Mesenteric fat pad (tissue), 1 donor: ENCODE data around the gene CAMKV. TPM values are rescaled to one million over a fixed set of nuclear protein-coding genes. Genes with fewer than 3 reads are reported as not detected.

Source experiments
- DNase-seq: peaks from one replicate; pipeline ENCODE4 v3.0.0-alpha.2; 2020; ENCODE audit warnings: low spot score
- total RNA-seq: library from RNA; stranded (reverse); fragmentation: NEBNext Ultra II Directional; extraction: Animal tissue kit (Norgen Biotek cat#: 25700); gene quantifications from one replicate; pipeline ENCODE4 v1.2.1, GENCODE V29; 2021
- donor health status: DM: yes; HTN: yes; CAD: no.

The CAMKV gene
- total RNA-seq, 1 donor from 2014 or later, result not detected

- no peak for DNase-seq
Observed at GRCh38 chr3:49898991-49899390, 29.3 kb upstream of the CAMKV start.

- DNase-seq, result no peak
Observed at GRCh38 chr3:49896345-49896744, 26.6 kb upstream of the CAMKV start.

GRCh38 chr3:49895791-49896190, 26.1 kb upstream of the CAMKV start:
- DNase-seq, result no peak

- DNase-seq, result no peak
Observed at GRCh38 chr3:49889296-49889695, 19.6 kb upstream of the CAMKV start.

- no peak for DNase-seq
Observed at GRCh38 chr3:49886922-49887265, 17.2 kb upstream of the CAMKV start.

- no peak for DNase-seq
Observed at GRCh38 chr3:49883998-49884397, 14.3 kb upstream of the CAMKV start.

- no peak for DNase-seq
Observed at GRCh38 chr3:49882166-49882565, 12.5 kb upstream of the CAMKV start.

- DNase-seq, result no peak
Observed at GRCh38 chr3:49880581-49881315, 11.0 kb upstream of the CAMKV start.

- DNase-seq, result no peak
Observed at GRCh38 chr3:49879721-49880120, 10.0 kb upstream of the CAMKV start.

- no peak for DNase-seq
Observed at GRCh38 chr3:49878686-49879085, 9.0 kb upstream of the CAMKV start.

- no peak for DNase-seq
Observed at GRCh38 chr3:49877716-49878115, 8.0 kb upstream of the CAMKV start.

GRCh38 chr3:49876567-49876966, 6.9 kb upstream of the CAMKV start:
- no peak for DNase-seq

GRCh38 chr3:49873623-49874022, 3.9 kb upstream of the CAMKV start:
- no peak for DNase-seq

GRCh38 chr3:49872801-49873281, 3.1 kb upstream of the CAMKV start:
- DNase-seq, result no peak

GRCh38 chr3:49871531-49872153, 1.9 kb upstream of the CAMKV start:
- DNase-seq, result no peak

GRCh38 chr3:49868862-49869466, 742 bp downstream of the CAMKV start:
- no peak for DNase-seq

- no peak for DNase-seq
Observed at GRCh38 chr3:49867871-49868321, 1.8 kb downstream of the CAMKV start.

- no peak for DNase-seq
Observed at GRCh38 chr3:49867400-49867799, 2.3 kb downstream of the CAMKV start.

GRCh38 chr3:49865198-49865784, 4.4 kb downstream of the CAMKV start:
- no peak for DNase-seq

GRCh38 chr3:49864505-49864904, 5.2 kb downstream of the CAMKV start:
- DNase-seq, result no peak

GRCh38 chr3:49859576-49860305, 10.0 kb downstream of the CAMKV start:
- DNase-seq, result no peak
